CD4-positive, alpha-beta T cell (primary cell): ENCODE data around the gene DBN1. TPM values are rescaled to one million over a fixed set of nuclear protein-coding genes. Genes with fewer than 3 reads are reported as not detected.

ENCODE experiments used
- ATAC-seq: fragments of 200-7000 bp; cut with Tn5 transposase; one replicate; pipeline ENCODE4 v1.10.0; 2022; ENCODE audit warnings: mild to moderate bottlenecking; ENCODE audit not compliant: poor library complexity
- CTCF ChIA-PET: fragments of 350-600 bp; sonication (Branson Sonifier 250); formaldehyde crosslinking; loops from one replicate; lab custom pipeline; 2021; ENCODE audit warnings: antibody characterized with exemption, inconsistent platforms; lab: Charles Lee
- POLR2A ChIA-PET: fragments of 350-600 bp; sonication (Branson Sonifier 250); formaldehyde crosslinking; loops from one replicate; lab custom pipeline; 2021; ENCODE audit warnings: antibody characterized with exemption, inconsistent platforms; lab: Charles Lee
- DNase-seq, 14 experiments: peaks; one replicate each; pipeline ENCODE4 v3.0.0-alpha.2; 2013 to 2020; ENCODE audit warnings: mixed read lengths in 2 of 14
- H3K27ac ChIP-seq, 2 donors: one replicate each; pipeline versions ENCODE4 v1.5.1 to v1.7.0; 2013; ENCODE audit warnings: low read length in 2 of 2, low read depth in 1 of 2, mild to moderate bottlenecking in 1 of 2
- H3K27me3 ChIP-seq, 2 experiments: 1 replicate in 1 of 2; 2 replicates in 1 of 2; pipeline versions ENCODE4 v1.6.1 to v1.7.0; 2013; ENCODE audit warnings: low read length in 2 of 2, control low read depth in 1 of 2, mild to moderate bottlenecking in 1 of 2, moderate library complexity in 1 of 2; ENCODE audit not compliant: insufficient read depth in 2 of 2, control insufficient read depth in 1 of 2
- H3K36me3 ChIP-seq: one replicate; pipeline ENCODE4 v1.6.1; 2013; ENCODE audit warnings: low read length, control low read depth; ENCODE audit not compliant: insufficient read depth
- H3K4me1 ChIP-seq: one replicate; pipeline ENCODE4 v1.6.1; 2013; ENCODE audit warnings: low read length, control low read depth; ENCODE audit not compliant: insufficient read depth
- H3K4me3 ChIP-seq: one replicate; pipeline ENCODE4 v1.5.1; 2013; ENCODE audit warnings: mild to moderate bottlenecking, low read length, moderate library complexity
- H3K9me3 ChIP-seq, 2 experiments: 1 replicate in 1 of 2; 2 replicates in 1 of 2; pipeline versions ENCODE4 v1.6.1 to v1.7.0; 2013; ENCODE audit warnings: low read length in 2 of 2, mild to moderate bottlenecking in 2 of 2, control low read depth in 1 of 2, moderate library complexity in 1 of 2; ENCODE audit not compliant: control insufficient read depth in 1 of 2, insufficient read depth in 1 of 2
- H3K27ac Mint-ChIP-seq: one replicate; pipeline ENCODE4 v1.8.0; 2020; ENCODE audit warnings: mixed read lengths
- H3K27me3 Mint-ChIP-seq: one replicate; pipeline ENCODE4 v1.8.0; 2021; ENCODE audit warnings: mixed read lengths
- H3K36me3 Mint-ChIP-seq: one replicate; pipeline ENCODE4 v1.8.0; 2021; ENCODE audit warnings: low read depth, mixed read lengths
- H3K4me1 Mint-ChIP-seq: one replicate; pipeline ENCODE4 v1.8.0; 2021; ENCODE audit warnings: low read depth, mixed read lengths
- H3K4me3 Mint-ChIP-seq: one replicate; pipeline ENCODE4 v1.8.0; 2020; ENCODE audit warnings: mild to moderate bottlenecking, mixed read lengths
- H3K9me3 Mint-ChIP-seq: one replicate; pipeline ENCODE4 v1.8.0; 2020; ENCODE audit warnings: mixed read lengths
- CTCF ChIP-seq: fragments of 200-600 bp; IDR thresholded peaks from one replicate; pipeline ENCODE4 v1.8.0; 2022; ENCODE audit warnings: antibody characterized with exemption, mild to moderate bottlenecking
- intact Hi-C, 2 experiments: fragments of 100-400 bp; cut with DNase I in 1 of 2; cut with micrococcal nuclease in 1 of 2; formaldehyde crosslinking; loops; one replicate each; pipeline versions ENCODE4 v1.15.1 to v1.9.0; 2023 to 2025; cut with DNase I, micrococcal nuclease
- total RNA-seq, 174 experiments: library from RNA in 2 of 174; stranded (reverse) in 2 of 174; gene quantifications; one replicate each; pipeline ENCODE4 v1.2.3 and lab custom pipeline; 2021 to 2026

DBN1 gene
- total RNA-seq, 2 experiments from 2014 or later = 1.8 to 2.5 TPM

GRCh38 chr5:177427211-177427822 lies 46.1 kb downstream of the DBN1 start:
- no peaks in the 10 kb centered on the region for H3K9me3 Mint-ChIP-seq

GRCh38 chr5:177426566-177427210 lies 46.7 kb downstream of the DBN1 start, which contains the start of gene GRK6:
Gene GRK6, plus strand, starts transcription at chr5:177426676. Its CDS starts 170 bp downstream, at chr5:177426846.
- POLR2A ChIA-PET = interaction anchor here (0.6 to 12.6 kb wide), 24 partner anchors 8 to 891 kb away, joined by 3 to 661 read pairs (median 6); partner anchors contain the start of genes F12, LMAN2, NSD1 and PDLIM7
- Histone ChIP-seq H3K9me3 (no peaks in the 10 kb centered on the region), H3K36me3 (peaks cover 31% of the 10 kb centered on the region), H3K27ac (peak within 1 kb of the TSS; percentile 87 to 92), H3K27me3 (no peaks in the 10 kb centered on the region), H3K4me1 (peaks cover 70% of the 10 kb centered on the region), H3K4me3 (peak within 1 kb of the TSS; percentile 65)
- TF ChIP-seq CTCF = no peak
- peak within 1 kb of the TSS; percentile 96 for H3K27ac Mint-ChIP-seq
- CTCF ChIA-PET = interaction anchor here (0.7 to 9.3 kb wide), 7 partner anchors 23 to 117 kb away, joined by 3 to 82 read pairs (median 5); no protein-coding TSS in a partner anchor
- no peaks in the 10 kb centered on the region for H3K9me3 Mint-ChIP-seq
- peak within 1 kb of the TSS; percentile 97 for H3K4me3 Mint-ChIP-seq
- H3K27me3 Mint-ChIP-seq = no peaks in the 10 kb centered on the region
- intact Hi-C loops = loop anchor here (1.0 kb wide), 4 partner anchors 18 to 29 kb away; no protein-coding TSS in a partner anchor
- ATAC-seq = peak; percentile 9
- H3K4me1 Mint-ChIP-seq = peaks cover 49% of the 10 kb centered on the region
- H3K36me3 Mint-ChIP-seq = peaks cover 46% of the 10 kb centered on the region
- DNase-seq = peak in 12 of 14 experiments; percentile 48 to 93 (median 73)

More at GRCh38 chr5:177427211-177427822, 46.1 kb downstream of the DBN1 start:
- intact Hi-C loops = loop anchor here in 1 of 2 experiments (1.0 kb wide), 1 partner anchor 27 kb away; no protein-coding TSS in a partner anchor
- H3K4me3 Mint-ChIP-seq = peak overlapping the region; percentile 95
- TF ChIP-seq CTCF = no peak
- Histone ChIP-seq H3K4me3 (peak overlapping the region; percentile 65), H3K27ac (peak overlapping the region; percentile 87 to 92), H3K36me3 (peaks cover 37% of the 10 kb centered on the region), H3K27me3 (no peaks in the 10 kb centered on the region), H3K9me3 (no peaks in the 10 kb centered on the region), H3K4me1 (peaks cover 76% of the 10 kb centered on the region)
- H3K4me1 Mint-ChIP-seq = peaks cover 55% of the 10 kb centered on the region
- H3K36me3 Mint-ChIP-seq = peaks cover 52% of the 10 kb centered on the region
- ChIA-PET POLR2A (interaction anchor here (0.8 to 12.6 kb wide), 14 partner anchors 9 to 892 kb away, joined by 3 to 661 read pairs (median 12); partner anchors contain the start of genes F12, LMAN2, NSD1 and PDLIM7), CTCF (interaction anchor here (1.8 to 9.3 kb wide), 5 partner anchors 18 to 118 kb away, joined by 3 to 82 read pairs (median 11); no protein-coding TSS in a partner anchor)
- DNase-seq (peak in 1 of 14 experiments; percentile 34), ATAC-seq (no peak)
- H3K27ac Mint-ChIP-seq = peak overlapping the region; percentile 96
- no peaks in the 10 kb centered on the region for H3K27me3 Mint-ChIP-seq
